Cardiac muscle cell (in vitro differentiated cells and primary cell): ENCODE measurements around the gene PTPRM. TPM values are rescaled to one million over a fixed set of nuclear protein-coding genes. Genes with fewer than 3 reads are reported as not detected.

Experiments
- DNase-seq, 2 donors: peaks; one replicate each; pipeline versions ENCODE4 v3.0.0 to v3.0.0-alpha.2; 2010 to 2017; ENCODE audit warnings: low read depth in 1 of 2, low spot score in 1 of 2
- H3K27ac ChIP-seq: fragments of 200-600 bp; sonication (generic); 2 replicates; pipeline ENCODE4 v1.5.1; 2016
- H3K27me3 ChIP-seq: fragments of 200-600 bp; sonication (generic); 2 replicates; pipeline ENCODE4 v1.6.0; 2016; ENCODE audit warnings: control low read depth
- H3K36me3 ChIP-seq: fragments of 200-600 bp; sonication (generic); 2 replicates; pipeline ENCODE4 v1.5.1; 2016; ENCODE audit warnings: control low read depth
- H3K4me1 ChIP-seq: fragments of 200-600 bp; sonication (generic); 2 replicates; pipeline ENCODE4 v1.8.1; 2017; ENCODE audit warnings: low read depth, mild to moderate bottlenecking, mixed run types
- H3K4me3 ChIP-seq: fragments of 200-600 bp; sonication (generic); 2 replicates; pipeline ENCODE4 v1.5.1; 2016; ENCODE audit warnings: mild to moderate bottlenecking
- H3K9me3 ChIP-seq: fragments of 200-600 bp; sonication (generic); 2 replicates; pipeline ENCODE4 v1.5.1; 2017; ENCODE audit warnings: low read depth, mild to moderate bottlenecking, control low read depth
- CTCF ChIP-seq: IDR thresholded peaks from 2 replicates; pipeline ENCODE4 v1.5.1; 2012; ENCODE audit warnings: low read depth, mild to moderate bottlenecking, low read length
- polyA plus RNA-seq: library from polyadenylated mRNA; unstranded; fragments of >200 nt; fragmentation: Nextera tagmentation; extraction: Ambion mirVana; gene quantifications from 2 replicates; pipeline ENCODE4 v1.2.1, GENCODE V29; 2016
- total RNA-seq: library from RNA; depleted of rRNA; stranded (reverse); fragments of >200 nt; gene quantifications from 2 replicates; pipeline ENCODE4 v1.2.3, GENCODE V29; 2016

Gene PTPRM
- total and polyA plus RNA-seq, 2 experiments from 2014 or later: 26.5 to 48.8 TPM

- H3K9me3 ChIP-seq: no peaks in the 10 kb centered on the region
- no peaks in the 10 kb centered on the region for H3K27me3 ChIP-seq
- DNase-seq: peak in 1 of 2 donors; percentile 75
- no peak overlapping the region for H3K27ac ChIP-seq
- no peak for TF ChIP-seq CTCF
- no peak overlapping the region for H3K4me3 ChIP-seq
- no peaks in the 10 kb centered on the region for H3K4me1 ChIP-seq
- H3K36me3 ChIP-seq: no peaks in the 10 kb centered on the region
Measured at GRCh38 chr18:7545734-7546133, 21.4 kb upstream of the PTPRM start.

GRCh38 chr18:7548221-7548620, 18.9 kb upstream of the PTPRM start:
- H3K4me3 ChIP-seq: no peak overlapping the region
- no peaks in the 10 kb centered on the region for H3K27me3 ChIP-seq
- no peaks in the 10 kb centered on the region for H3K9me3 ChIP-seq
- TF ChIP-seq CTCF: no peak
- no peak overlapping the region for H3K27ac ChIP-seq
- no peaks in the 10 kb centered on the region for H3K36me3 ChIP-seq
- no peaks in the 10 kb centered on the region for H3K4me1 ChIP-seq
- no peak for DNase-seq

GRCh38 chr18:7548721-7549120, 18.4 kb upstream of the PTPRM start:
- Histone ChIP-seq H3K36me3 (no peaks in the 10 kb centered on the region), H3K27ac (no peak overlapping the region), H3K4me1 (no peaks in the 10 kb centered on the region), H3K4me3 (no peak overlapping the region), H3K27me3 (no peaks in the 10 kb centered on the region), H3K9me3 (no peaks in the 10 kb centered on the region)
- no peak for DNase-seq
- TF ChIP-seq CTCF: no peak

DNA sequence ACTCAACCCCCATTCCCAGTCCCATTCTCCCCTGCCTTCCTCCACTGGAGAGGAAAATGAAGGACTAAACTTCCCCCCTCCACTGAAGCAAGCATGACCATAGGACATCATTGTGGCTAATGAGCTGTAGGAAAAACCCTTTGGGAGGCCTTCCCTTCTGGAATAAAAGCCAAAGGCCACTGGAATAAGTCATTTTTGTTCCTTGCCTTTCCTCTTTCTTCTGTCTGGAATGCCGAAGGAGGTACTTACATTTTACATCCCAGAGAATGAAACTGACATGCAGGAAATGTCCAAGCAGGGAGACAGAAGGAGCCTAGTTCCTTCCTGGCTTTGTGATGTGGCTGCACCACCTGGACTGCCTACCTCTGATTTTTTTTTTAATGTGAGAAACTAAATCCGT, 9.1 kb upstream of the PTPRM start:
- Histone ChIP-seq H3K9me3 (no peaks in the 10 kb centered on the region), H3K27ac (no peak overlapping the region), H3K4me1 (no peaks in the 10 kb centered on the region), H3K4me3 (no peak overlapping the region), H3K27me3 (no peaks in the 10 kb centered on the region), H3K36me3 (no peaks in the 10 kb centered on the region)
- TF ChIP-seq CTCF: no peak
- DNase-seq: no peak

GRCh38 chr18:7558769-7559168, 8.3 kb upstream of the PTPRM start:
- H3K9me3 ChIP-seq: no peaks in the 10 kb centered on the region
- no peaks in the 10 kb centered on the region for H3K4me1 ChIP-seq

More at GRCh38 chr18:7558769-7559168, 8.3 kb upstream of the PTPRM start:
- TF ChIP-seq CTCF: no peak
- H3K4me3 ChIP-seq: no peak overlapping the region
- DNase-seq: no peak
- H3K36me3 ChIP-seq: no peaks in the 10 kb centered on the region
- no peaks in the 10 kb centered on the region for H3K27me3 ChIP-seq
- no peak overlapping the region for H3K27ac ChIP-seq
